ENCODE results near the gene TANK. TPM values are rescaled to one million over a fixed set of nuclear protein-coding genes. Genes with fewer than 3 reads are reported as not detected.

TANK gene
- total RNA-seq, 4 donors from 2014 or later = 76.9 to 115 (median 98.1) TPM

DNA sequence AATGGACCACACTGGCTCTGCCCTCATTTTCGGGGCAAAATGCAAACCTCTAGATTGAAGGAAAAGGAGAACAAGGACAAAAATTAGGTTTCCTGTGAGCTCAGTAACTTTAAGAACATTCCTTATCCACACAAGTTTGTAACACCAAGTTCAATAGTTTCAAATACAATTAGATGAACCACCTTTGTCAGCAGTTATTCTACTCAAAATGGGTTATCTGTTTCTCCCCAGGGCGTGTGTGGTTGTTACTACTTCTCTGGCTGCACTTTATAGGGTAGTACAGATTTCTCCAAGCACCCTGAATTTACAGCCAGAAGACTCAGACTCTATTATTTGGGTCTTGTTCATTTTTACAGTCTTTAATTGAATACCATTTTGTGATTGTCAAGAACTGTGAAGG is 45.0 kb upstream of the TANK start:
- TF ChIP-seq POLR2A (IDR thresholded peaks at IDR 0.05) = no peak
- WGBS, 2 donors = 86 to 90% methylated on average over 2 of the region's 2 CpGs
- intact Hi-C loops (cut with DNase I) = no loop called here
- Histone ChIP-seq H3K27me3 (no peaks in the 10 kb centered on the region), H3K4me3 (replicated peaks in 1 of 3) (no peak overlapping the region), H3K27ac (no peak overlapping the region), H3K9me3 (no peaks in the 10 kb centered on the region), H3K4me1 (no peaks in the 10 kb centered on the region), H3K36me3 (no peaks in the 10 kb centered on the region)
- no peak for DNase-seq

DNA sequence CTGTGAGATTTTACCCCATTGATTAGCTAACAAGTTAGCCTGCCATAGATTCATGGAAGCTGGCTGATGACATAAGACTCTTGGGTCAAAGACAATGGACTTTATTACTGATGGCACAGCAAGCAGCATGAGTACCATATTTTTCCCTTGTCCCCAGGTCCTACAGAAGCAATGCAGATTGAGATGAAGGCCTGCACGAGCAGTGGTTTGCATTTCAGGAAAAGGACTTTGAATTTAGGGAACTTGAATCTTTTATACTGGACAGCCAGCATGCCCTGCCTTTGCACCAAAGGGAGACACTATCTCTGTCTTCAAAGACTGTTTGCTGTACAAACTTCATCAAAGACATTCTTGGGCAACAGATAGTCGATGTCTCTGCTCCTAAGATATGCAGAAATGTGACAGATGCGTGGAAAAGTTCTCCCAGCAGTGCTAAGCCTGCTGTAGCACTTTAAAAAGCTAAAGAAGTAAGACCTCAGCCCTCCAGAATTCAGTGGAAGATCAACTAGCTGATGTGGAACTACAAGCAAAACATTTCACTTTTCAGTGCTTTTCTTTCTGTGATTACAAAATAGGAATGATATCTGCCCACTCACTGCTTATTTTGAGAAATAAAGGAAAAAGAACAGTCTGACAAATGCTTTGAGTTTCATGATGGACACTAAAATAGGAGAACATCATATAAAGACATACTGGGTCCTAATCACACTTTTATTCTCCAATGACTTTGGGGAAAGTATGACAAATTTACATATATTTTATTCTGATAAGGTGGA is 44.4 kb upstream of the TANK start:
- no peaks in the 10 kb centered on the region for H3K36me3 ChIP-seq
- H3K27me3 ChIP-seq = no peaks in the 10 kb centered on the region
- H3K4me3 ChIP-seq (replicated peaks in 1 of 3) = no peak overlapping the region
- no peaks in the 10 kb centered on the region for H3K9me3 ChIP-seq
- no peaks in the 10 kb centered on the region for H3K4me1 ChIP-seq
- DNase-seq = no peak
- 46 to 61% methylated on average over 3 of the region's 3 CpGs for WGBS, 2 donors
- TF ChIP-seq, protein P1, sequence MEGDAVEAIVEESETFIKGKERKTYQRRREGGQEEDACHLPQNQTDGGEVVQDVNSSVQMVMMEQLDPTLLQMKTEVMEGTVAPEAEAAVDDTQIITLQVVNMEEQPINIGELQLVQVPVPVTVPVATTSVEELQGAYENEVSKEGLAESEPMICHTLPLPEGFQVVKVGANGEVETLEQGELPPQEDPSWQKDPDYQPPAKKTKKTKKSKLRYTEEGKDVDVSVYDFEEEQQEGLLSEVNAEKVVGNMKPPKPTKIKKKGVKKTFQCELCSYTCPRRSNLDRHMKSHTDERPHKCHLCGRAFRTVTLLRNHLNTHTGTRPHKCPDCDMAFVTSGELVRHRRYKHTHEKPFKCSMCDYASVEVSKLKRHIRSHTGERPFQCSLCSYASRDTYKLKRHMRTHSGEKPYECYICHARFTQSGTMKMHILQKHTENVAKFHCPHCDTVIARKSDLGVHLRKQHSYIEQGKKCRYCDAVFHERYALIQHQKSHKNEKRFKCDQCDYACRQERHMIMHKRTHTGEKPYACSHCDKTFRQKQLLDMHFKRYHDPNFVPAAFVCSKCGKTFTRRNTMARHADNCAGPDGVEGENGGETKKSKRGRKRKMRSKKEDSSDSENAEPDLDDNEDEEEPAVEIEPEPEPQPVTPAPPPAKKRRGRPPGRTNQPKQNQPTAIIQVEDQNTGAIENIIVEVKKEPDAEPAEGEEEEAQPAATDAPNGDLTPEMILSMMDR (IDR thresholded peaks at IDR 0.05) = no peak
- intact Hi-C loops (cut with DNase I) = no loop called here
- H3K27ac ChIP-seq = peak overlapping the region in 1 of 3 donors; percentile 14

DNA sequence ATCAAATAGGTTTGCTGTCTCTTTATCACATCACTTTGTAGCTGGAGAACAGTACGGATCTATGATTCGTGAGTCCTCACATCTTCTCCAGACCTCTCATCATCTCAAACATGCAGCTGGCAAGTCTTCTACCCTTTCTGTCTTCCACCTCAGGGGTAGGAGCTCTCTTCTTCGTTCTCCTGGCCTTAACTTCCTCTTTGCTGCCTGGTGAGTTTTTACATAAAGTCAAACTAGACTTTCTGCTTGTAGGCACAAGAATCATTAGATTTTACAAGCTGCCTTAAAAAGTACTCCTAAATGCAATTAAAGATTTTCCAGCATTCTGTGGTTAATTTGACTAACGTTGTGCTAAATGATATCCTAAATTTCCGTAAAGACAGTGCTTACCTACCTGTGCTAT is 43.7 kb upstream of the TANK start:
- TF ChIP-seq, protein P1 (IDR thresholded peaks at IDR 0.05) = no peak
- no peak for TF ChIP-seq POLR2A (IDR thresholded peaks at IDR 0.05)
- 90 to 95% methylated on average over 5 of the region's 5 CpGs for WGBS, 2 donors

DNA sequence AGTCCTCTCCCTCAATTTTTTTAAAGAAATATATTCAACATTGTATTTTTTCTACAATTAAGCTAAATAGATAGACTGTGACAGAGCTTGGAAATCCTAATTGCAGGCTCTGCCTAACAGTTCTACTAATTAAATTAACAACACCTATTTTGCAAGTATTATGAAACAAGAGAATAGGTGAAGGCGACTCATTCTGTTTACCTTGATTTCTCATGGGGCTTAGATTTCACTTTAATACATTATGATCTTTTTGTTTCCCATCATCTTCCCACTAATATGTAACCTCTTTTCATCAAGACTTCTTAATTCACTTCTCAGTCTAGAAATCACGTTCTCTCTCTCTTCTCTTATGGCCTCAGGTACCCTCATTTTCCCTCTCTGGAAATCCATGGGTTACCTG is 42.7 kb upstream of the TANK start:
- Histone ChIP-seq H3K4me3 (replicated peaks in 1 of 3) (no peak overlapping the region), H3K9me3 (no peaks in the 10 kb centered on the region), H3K4me1 (peaks cover 0 to under 1% of the 10 kb centered on the region in 2 donors), H3K36me3 (no peaks in the 10 kb centered on the region), H3K27me3 (no peaks in the 10 kb centered on the region), H3K27ac (no peak overlapping the region)
- intact Hi-C loops (cut with DNase I) = no loop called here
- 95 to 98% methylated on average over 2 of the region's 2 CpGs for WGBS, 2 donors
- DNase-seq = no peak
- TF ChIP-seq, protein P1 (IDR thresholded peaks at IDR 0.05) = no peak
- TF ChIP-seq POLR2A (IDR thresholded peaks at IDR 0.05) = no peak

More for the DNA sequence above, 43.7 kb upstream of the TANK start:
- H3K36me3 ChIP-seq = no peaks in the 10 kb centered on the region
- H3K4me1 ChIP-seq = no peaks in the 10 kb centered on the region
- H3K27ac ChIP-seq = no peak overlapping the region
- DNase-seq = no peak
- no peak overlapping the region for H3K4me3 ChIP-seq (replicated peaks in 1 of 3)
- intact Hi-C loops (cut with DNase I) = no loop called here
- no peaks in the 10 kb centered on the region for H3K27me3 ChIP-seq
- no peaks in the 10 kb centered on the region for H3K9me3 ChIP-seq

DNA sequence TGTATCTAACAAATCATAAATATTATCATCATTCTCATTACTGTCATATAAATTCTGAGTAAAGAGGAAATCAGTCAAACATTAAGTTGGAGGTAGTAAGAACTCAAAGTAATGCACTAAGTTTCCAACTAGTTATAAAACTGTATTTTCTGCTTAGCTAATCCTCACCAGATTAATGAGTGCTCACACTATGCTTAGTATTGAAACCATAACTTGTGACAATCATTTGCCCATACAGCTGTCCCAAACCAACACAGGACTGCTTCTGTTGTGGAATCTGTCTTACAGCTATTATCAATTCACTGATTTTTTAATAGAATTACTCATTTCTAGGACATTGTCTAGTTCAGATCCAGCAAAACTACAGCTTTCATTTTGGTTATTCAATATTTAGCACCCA is 41.5 kb upstream of the TANK start:
- Histone ChIP-seq H3K27me3 (no peaks in the 10 kb centered on the region), H3K4me3 (replicated peaks in 1 of 3) (no peak overlapping the region), H3K4me1 (peaks cover 9 to 12% of the 10 kb centered on the region in 2 donors), H3K27ac (no peak overlapping the region), H3K36me3 (no peaks in the 10 kb centered on the region), H3K9me3 (no peaks in the 10 kb centered on the region)
- DNase-seq = no peak
- intact Hi-C loops (cut with DNase I) = no loop called here
- no peak for TF ChIP-seq POLR2A (IDR thresholded peaks at IDR 0.05)
- TF ChIP-seq, protein P1 (IDR thresholded peaks at IDR 0.05) = no peak
